NCI-H1436 (cell line): ENCODE data around the gene PPP1R14C.

ENCODE experiments used
- DNase-seq: peaks from one replicate; lab custom pipeline; 2025; lab: John Stamatoyannopoulos, UW

PPP1R14C gene

DNA sequence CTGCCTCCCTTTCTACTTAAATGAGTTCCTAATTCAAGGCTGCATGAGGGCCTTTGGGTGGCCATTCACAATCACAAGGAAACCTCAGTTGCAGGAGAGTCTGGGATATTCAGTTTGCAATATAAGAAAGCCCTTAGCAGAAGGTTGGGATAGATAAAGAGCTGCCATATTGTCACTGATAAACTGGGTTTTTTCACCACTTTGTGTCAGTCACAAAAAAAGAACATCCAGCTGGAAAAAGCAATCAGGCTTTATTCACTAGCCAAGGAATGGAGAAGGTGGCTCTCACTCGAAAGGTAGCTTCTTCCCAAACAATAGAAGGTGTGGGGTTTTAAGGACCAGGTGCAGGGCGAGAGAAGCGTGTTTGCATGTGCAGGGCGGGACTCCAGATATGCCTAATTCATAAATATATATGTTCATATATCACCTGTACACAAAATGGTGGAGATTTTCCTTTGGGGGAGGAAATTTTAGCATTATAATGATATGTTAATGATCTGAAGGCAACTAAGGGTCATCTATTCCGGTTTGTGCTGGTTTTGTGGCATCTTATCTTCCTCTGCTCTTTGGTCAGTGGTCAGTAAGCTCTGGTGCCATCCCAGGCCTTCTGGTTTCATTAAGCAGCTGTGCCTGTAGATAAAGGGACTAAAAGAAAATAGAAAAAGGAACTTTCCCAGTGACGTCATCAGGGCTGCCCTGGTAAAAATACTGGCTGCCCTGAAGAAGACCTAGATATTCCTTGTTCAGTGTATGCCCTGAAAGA, 128.8 kb downstream of the PPP1R14C start:
- no peak for DNase-seq

DNA sequence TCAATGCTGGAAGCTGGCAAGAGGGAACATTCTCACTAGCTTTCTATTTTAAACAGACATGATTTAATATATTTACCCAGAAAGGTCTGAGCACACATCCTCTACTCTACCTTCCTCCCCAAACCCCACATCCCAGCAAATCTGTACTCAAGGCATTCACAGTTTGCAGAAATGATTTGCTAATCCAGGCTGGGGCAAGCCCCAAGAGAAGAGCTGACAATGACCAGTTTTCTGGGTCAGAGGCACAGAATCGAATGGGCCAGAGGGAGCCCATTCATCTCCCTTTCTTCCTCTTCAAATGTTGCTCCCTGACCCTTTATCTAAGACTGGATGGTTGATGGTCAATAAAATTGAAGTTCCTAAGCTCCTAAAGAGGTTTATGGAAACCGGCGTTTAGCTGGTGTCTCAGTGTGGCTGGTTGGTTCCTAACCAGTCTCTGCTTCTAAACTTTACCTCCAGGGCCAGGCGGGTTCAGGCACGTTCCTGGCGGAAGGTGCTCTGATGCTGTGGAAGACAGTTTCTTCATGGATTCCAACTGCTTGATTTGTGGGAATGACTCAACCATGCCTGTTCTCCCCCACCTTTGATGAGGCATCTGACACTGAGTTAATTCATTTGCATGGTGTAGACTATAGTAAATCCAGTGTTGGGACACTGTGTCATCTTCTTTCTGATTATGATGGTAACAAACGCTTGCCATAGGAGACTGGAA, 129.6 kb downstream of the PPP1R14C start:
- no peak for DNase-seq

DNA sequence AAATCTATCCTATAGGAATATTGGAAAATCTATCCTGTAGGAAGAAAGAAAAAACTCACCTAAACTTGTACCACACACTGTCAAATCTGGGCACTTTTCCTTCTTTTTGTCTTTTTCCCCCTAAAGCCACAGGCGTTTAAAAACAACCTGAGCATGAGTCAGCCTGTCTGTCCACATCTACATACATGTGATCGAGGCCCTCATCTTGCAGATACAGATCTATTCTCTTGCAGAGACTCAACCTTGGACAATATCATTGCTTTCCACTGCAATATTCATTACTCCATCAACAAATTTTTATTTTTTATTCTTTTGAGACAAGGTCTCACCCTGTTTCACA, 130.1 kb downstream of the PPP1R14C start:
- DNase-seq = no peak

DNA sequence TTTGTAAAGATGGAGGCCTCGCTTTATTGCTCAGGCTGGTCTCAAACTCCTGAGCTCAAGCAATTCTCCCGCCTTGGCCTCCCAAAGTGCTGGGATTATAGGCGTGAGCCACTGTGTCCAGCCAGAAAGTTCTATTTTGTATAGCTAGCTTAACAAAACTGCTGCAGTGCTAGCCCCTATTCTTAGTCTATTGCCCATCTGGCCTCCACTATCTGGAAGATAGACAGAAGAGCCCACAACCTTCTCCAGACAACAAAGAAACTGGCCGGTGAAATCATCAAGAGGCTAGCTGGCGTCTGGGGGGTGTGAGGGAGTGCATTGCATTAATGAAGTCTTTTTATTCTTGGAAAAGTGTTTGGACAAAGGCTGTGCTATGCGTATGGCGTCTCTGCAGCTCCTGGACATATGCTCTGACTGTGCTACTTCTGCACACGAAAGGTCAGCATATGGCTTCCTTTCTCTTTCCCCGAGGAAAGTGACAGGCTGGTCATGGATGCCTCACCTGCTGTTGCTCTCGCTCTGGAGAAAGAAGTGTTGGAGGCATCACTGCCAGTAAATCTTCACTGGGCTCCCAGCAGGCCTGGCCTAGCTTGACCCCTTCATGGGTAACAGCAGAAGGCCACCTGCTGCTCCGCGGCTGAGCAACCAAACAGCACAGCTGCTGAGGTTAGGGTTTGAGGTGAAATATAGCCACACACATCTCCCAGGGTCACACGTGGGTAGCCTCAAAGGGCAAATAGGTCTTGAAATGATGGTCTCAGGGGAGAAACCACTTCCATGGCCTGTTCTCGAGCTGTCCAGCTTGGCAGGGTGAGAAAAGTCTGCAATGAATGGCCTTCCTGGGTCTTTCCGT, 130.8 kb downstream of the PPP1R14C start:
- no peak for DNase-seq

DNA sequence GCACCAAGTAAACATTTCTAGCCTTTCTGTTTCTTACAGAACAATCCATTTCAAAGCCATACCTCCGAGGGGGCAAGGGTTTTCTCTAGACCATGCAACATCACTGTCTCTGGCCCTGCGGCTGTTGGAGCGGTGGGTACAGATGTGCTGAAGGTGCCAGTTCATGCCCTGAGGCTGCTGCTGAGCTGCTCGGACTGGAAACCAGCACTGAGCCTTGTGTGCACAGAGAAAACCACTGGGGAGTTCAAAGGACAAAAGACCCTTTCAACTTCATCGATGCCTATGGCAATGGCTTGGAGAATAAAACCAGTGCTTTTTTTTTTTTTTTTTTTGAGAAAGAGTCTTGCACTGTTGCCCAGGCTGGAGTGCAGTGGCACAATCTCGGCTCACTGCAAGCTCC, 132.6 kb downstream of the PPP1R14C start:
- DNase-seq = no peak

DNA sequence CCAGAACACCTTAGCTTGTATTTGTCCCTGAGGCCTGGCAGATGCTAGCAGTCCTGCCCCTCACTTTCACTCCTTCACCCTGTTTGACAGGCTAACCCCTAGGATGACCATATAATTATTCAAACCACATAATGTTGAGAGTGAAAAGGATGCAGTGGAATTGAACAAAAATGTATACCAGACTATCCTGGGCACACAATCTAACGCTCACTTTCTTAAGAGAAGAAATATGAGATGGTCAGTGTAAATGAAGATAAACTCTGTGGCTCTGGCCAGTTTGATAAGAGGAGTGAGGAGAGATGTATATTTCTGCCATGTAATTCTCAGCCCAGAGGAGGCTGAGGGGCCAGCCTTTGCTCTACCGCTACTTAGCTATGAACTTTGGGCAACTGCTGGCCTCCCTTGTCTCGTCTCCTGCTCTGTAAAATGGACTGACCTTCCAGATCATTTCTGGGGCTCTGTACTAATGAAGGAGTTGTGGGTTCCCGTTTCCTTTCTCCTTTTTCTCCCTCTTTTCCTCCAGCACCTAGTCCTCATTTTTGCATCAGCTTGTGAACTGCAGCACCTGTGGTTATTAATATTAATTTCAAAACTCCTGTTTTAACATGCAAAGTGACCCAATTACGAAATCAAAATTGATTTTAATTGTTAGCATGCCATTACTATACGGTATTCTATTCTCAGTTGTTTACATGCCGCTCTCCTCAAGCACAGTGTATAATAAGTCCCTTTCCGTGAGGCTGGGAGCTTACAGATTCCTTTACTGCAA, 133.5 kb downstream of the PPP1R14C start:
- DNase-seq = no peak

DNA sequence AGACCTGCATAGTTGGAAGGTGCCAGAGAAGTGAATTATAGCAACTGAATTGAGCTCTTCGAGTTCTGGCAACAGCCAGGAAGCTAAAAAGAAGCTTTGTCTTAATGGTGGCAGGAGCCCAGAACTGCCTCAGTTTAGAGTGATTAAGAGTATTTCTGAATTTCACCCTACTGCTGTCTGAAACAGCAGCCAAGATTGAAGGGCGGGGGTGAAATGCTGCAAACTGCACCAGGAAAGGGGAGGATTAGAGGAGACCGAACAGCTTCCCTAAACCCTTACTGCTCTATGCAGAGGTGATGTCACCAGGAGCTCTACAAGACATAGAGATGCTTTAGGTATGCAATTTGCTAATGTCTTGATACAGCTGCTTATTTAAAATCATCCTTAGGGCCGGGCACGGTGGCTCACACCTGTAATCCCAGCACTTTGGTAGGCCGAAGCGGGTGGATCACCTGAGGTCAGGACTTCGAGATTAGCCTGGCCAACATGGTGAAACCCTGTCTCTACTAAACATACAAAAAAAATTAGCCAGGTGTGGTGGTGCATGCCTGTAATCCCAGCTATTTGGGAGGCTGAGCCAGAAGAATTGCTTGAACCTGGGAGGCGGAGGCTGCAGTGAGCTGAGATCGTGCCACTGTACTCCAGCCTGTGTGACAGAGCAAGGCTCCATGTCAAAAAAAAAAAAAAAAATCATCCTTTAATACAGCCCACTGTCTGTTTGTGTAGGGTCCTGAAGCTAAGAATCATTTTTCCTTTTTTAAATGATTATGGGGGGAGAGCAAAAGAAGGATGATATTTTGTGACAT, 134.3 kb downstream of the PPP1R14C start:
- no peak for DNase-seq

DNA sequence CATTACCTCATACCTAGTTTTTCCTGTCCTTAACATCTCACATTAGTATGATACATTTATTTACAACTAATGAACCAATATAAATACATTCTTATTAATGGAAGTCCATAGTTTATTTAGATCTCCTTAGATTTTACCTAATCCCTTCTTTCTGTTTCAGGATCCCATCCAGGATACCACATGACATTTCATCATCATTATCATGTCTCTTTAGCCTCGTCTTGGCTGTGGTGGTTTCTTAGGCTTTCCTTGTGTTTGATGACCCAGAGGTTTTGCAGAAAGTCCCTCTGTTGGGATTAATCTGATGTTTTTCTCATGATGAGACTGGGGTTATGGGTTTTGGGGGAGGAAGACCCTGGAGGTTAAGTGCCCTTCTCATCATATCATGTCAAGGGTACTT, 136.7 kb downstream of the PPP1R14C start:
- DNase-seq = no peak

DNA sequence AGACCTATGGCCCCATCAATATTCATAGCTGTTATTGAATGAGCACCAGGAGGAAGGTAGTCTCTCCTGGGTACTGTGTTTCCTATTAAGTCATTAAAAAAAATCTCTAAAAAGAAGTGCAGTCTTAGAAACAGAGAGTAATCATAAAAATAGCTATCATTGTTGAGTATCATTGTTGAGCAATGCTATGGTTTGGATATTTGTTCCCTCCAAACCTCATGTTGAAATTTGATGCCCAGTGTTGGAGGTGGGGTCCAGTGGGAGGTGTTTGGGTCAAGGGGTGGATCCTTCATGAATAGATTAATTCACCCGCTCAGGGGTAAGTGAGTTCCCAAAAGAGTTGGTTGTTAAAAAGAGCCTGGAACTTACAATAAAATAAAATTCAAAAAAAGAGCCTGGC, 137.9 kb downstream of the PPP1R14C start:
- DNase-seq = no peak

DNA sequence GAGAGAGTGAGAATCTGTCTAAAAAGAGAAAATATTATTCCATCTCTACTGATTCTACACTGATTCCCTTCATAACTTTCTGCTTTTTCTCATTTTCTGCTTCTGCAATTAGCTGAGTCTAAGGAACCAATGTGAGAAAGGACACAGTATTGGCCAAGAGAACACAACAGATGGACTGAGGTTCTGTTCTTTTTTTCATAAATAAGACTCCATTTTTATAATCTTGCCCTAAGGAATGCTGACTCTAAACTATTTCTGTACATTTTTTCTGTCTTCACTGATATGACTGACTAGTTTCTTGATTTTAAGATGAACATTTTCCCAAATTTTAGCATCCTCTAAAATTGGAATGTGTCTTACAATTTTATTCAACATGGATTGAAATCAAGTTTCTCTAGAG, 138.9 kb downstream of the PPP1R14C start:
- no peak for DNase-seq

DNA sequence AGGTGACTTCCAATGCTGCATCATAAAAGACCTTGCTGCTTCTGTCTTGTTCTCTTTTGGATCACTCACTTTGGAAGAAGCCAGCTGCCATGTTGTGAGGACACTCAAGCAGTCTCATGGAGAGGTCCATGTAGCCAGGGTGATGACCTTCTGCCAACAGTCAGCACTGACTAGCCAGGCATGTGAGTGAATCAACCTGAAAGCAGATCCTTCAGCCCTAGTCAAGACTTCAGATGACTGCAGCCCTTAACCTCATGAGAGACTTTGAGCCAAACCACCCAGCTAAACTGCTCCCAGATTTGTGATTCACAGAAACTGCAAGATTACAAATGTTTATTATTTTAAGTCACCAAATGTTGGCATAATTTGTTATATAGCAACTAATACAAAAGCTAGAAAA, 140.0 kb downstream of the PPP1R14C start:
- no peak for DNase-seq

DNA sequence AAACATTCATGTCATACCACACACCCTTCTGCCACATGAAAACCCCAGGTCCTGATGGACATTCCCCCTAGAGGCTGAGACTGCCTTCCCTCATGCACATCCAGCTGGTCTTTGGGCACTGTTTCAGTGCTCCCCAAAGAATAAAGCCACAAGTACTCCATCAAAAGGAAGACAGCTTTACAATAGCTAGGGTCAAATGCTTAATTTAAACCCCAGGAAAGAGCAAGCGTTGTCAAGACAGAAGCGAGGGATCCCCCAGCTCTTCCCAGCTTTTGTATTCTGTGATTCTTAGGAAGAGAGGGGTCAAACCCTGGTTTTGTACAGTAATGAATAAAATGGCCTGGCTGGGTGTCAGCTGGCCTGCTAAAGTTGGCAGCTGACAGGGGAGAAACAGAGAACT, 143.6 kb downstream of the PPP1R14C start:
- no peak for DNase-seq

DNA sequence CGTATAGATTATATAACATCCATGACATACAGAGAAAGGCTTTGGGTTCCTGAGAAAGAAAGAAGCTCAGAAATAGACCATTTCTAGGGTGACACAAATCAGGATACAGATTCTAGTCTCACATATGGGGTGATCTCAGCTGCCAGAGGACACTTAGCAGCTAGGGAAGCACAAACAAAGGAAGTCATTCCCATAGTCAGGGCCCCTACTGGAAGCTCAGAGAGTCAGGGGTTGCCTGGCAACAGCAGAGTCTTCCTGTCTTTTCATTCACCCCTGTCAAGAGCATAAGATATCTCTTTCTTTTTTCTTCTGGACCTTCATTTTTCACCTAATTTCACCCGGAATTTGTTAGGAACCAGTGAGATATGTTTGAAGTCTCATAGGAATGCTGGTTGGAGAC, 144.1 kb downstream of the PPP1R14C start:
- DNase-seq = no peak

DNA sequence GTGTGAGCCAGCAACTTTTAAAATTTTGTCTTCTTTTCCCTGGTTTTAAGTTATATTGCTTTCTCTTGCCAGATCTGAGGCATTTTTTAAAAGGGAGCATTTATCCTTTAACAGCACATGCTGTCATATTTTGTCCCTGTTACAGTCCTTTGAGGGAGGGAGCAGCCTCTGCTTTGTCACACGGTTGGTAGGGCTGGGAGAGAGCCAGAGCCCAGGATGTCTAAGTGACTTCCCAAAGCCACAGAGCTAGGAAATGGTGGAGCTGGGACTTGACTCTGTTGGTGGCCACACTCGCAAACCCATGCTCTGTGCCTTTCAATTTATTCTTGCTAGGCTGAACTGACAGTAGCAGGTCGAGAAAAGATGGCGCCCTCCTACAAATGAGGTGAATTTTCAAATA, 145.6 kb downstream of the PPP1R14C start:
- no peak for DNase-seq

DNA sequence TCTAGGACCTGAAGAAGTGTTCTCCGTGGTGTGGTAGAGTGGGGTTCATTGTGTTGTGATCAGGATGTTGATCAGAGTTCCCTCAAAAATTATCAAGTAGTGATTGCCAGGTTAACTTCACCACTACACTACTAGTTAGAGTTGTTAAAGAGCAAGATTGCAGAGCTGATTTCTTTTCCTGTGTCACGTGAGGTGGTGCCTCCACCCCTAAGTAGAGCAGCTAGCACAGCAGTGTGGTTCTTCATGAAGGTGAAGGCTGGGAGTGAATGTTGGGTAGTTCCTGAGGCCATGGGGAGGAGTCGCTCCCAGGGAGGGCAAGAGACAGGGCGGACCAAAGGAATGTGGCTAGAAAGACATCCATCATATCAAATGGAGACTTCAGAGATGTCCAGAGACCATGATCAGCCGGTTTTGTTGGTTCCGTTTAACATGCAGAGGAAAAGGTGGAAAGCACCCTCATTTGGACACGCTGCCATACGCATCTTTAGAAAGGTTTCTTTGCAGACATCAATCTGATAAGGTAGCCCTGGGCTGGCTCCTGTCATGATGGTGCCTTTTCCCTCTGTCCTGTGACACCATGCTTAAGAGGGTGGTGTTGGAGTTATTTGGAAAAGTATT, 146.7 kb downstream of the PPP1R14C start:
- no peak for DNase-seq

DNA sequence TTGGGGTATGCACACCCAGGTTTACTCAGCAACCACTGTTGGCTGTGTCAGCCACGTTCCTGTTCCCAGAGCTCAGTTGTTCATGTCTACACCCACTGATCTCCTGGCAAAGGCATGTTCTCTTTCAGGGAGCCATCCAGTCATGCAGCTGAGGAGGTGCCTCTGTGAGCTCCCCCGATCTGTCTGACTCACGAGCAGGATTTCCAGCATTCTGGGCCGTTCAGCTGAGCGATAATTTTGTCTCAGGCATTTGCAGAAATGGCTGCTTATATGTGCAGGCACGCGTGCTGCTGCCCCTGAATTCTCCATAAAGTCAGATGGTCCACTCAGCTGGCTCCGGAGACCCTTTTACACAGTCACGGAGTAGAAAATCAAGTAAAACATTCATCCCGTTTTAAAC, 147.6 kb downstream of the PPP1R14C start:
- DNase-seq = no peak

DNA sequence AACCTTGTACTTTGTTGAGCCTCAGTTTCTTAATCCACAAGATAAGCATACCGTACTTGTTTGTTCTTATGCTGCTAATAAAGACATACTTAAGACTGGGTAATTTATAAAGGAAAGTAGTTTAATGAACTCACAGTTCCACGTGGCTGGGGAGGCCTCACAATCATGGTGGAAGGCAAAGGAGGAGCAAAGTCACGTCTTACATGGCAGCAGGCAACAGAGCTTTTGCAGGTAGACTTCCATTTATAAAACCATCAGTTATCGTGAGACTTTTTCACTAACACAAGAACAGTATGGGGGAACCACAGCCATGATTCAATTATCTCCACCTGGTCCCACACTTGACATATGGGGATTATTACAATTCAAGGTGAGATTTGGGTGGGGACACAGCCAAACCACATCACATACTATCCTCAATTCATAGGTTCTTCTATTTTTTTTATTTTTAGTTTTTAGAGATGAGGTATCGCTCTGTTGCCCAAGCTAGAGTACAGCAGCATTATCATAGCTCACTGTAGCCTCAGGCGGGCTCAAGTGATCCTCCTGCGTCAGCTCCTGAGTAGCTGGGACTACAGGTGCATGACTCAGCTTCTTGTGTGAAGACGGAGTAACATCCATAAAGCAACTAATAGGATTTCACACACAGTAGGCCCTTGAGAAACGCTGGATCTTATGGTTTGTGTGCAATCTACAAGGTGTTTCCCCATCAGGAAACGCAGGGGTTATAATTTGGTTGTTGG, 149.3 kb downstream of the PPP1R14C start:
- DNase-seq = no peak

DNA sequence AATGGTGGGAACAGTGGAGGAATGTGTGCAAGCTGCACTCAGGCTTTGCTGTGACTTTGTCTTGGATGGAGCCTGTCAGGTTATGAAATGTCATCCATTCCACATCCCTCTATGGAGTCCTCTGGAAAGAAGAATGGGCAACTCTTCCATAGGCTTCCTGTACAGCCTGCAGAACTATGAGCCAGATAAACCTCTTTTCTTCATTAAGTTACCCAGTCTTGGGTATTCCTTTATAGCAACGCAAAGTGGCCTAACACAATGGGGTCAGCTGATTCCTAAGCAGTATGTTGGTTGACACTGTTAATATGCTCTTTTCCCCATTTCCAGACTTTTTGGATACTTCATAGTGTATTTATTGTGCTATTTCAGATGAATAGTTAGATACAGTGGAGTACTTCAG, 150.2 kb downstream of the PPP1R14C start:
- no peak for DNase-seq

DNA sequence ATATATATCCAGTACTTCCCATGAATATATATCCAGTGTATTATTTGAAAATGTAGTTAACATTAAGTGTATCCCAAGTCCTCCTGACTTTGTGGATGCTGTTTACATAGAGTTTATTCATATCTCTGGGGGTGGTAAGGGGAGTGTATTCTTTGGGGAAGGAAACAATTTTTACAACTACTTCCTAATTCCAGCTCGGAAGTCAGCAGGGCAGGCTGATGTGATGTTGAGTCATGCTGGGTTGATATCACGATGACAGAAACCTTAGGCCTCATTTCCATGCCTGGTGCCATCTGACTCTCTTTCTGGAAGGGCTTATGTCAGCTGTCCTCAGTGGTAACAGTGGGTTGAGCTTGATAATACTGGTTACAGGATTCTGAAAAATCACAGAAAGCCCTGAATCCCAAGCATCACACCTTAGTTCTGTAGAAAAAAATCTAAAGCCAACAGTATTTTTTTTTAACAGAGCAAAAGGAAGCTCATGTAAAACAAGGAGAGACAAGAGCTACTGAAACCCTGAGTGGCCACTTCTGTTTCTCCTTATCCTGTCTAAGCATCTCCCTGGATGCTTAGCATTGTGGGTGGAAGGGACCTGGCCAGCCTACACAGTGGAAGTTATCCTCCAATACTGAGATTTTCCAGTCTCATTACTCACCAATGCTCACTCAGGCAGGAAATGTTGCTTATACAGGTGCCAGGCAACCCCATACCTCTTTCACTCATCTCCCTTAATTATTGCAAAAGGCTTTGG, 150.8 kb downstream of the PPP1R14C start:
- DNase-seq = no peak
